HG02840 (cell line): ENCODE measurements around the gene FCER2.

Source experiments
- ATAC-seq: cut with Tn5 transposase; IDR thresholded peaks from one replicate; pipeline ENCODE4 v1.9.1; 2021; ENCODE audit warnings: mild to moderate bottlenecking, moderate library complexity, moderate number of reproducible peaks; ENCODE audit not compliant: unreplicated experiment, low FRiP score

The FCER2 gene

GRCh38 chr19:7679771-7680605 lies 21.9 kb downstream of the FCER2 start:
- ATAC-seq = no peak

GRCh38 chr19:7678971-7679751 lies 22.8 kb downstream of the FCER2 start:
- no peak for ATAC-seq

- no peak for ATAC-seq
Measured at GRCh38 chr19:7677669-7678311, 24.1 kb downstream of the FCER2 start.

GRCh38 chr19:7676854-7677253 lies 25.1 kb downstream of the FCER2 start, which contains the start of gene MCEMP1:
Gene MCEMP1 (plus strand): TSS chr19:7677090. CDS start chr19:7677121, 31 bp downstream.
- ATAC-seq = no peak

GRCh38 chr19:7676376-7676775 lies 25.6 kb downstream of the FCER2 start:
- no peak for ATAC-seq

GRCh38 chr19:7674010-7675005 lies 27.6 kb downstream of the FCER2 start:
- no peak for ATAC-seq

- no peak for ATAC-seq
Measured at GRCh38 chr19:7672522-7672921, 29.4 kb downstream of the FCER2 start.

GRCh38 chr19:7670790-7671189 lies 31.1 kb downstream of the FCER2 start:
- ATAC-seq = no peak

GRCh38 chr19:7670150-7670783 lies 31.7 kb downstream of the FCER2 start:
- no peak for ATAC-seq

- no peak for ATAC-seq
Measured at GRCh38 chr19:7669641-7670040, 32.3 kb downstream of the FCER2 start.

- no peak for ATAC-seq
Measured at GRCh38 chr19:7668842-7669241, 33.1 kb downstream of the FCER2 start, which contains the start of gene RETN. Gene RETN (plus strand): TSS chr19:7669049. CDS start chr19:7669327, 278 bp downstream.

- no peak for ATAC-seq
Measured at GRCh38 chr19:7665076-7665475, 36.9 kb downstream of the FCER2 start.

GRCh38 chr19:7663706-7664105 lies 38.2 kb downstream of the FCER2 start:
- ATAC-seq = no peak

GRCh38 chr19:7662657-7663056 lies 39.3 kb downstream of the FCER2 start:
- no peak for ATAC-seq

- no peak for ATAC-seq
Measured at GRCh38 chr19:7661744-7662538, 40.0 kb downstream of the FCER2 start.

- no peak for ATAC-seq
Measured at GRCh38 chr19:7658219-7658686, 43.7 kb downstream of the FCER2 start.

GRCh38 chr19:7657131-7657751 lies 44.7 kb downstream of the FCER2 start:
- no peak for ATAC-seq

GRCh38 chr19:7655581-7655980 lies 46.4 kb downstream of the FCER2 start:
- no peak for ATAC-seq
